ENCODE data around the gene KIAA0930. TPM values are rescaled to one million over a fixed set of nuclear protein-coding genes. Genes with fewer than 3 reads are reported as not detected.
A peak's percentile ranks its signal among the peaks of the same experiment; 100 is the strongest.

The KIAA0930 gene
- total and polyA plus RNA-seq, 2 donors (not counting 1 experiment from before 2014, with no cell fraction given): 27.0 to 46.8 TPM

DNA sequence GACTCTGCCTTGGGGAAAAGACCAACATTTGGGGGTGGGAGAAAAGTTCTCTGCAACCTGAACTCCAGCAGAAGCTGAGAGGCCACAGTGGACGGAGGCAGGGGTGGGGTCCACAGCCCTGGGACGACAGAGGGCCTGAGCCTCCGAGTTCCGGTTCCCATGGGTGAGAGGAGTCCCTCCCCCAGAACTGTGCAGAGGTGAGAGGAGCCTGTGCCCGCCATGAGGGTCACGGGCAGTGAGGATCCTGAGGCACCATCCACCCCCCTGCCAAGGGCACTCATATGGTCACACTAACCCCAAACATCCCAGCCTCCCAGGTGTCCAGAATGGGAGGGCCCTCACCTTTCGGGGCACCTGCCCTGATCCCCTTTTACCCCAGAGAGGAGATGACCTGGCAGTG, 30.5 kb downstream of the KIAA0930 start:
- DNase-seq: no peak
- intact Hi-C loops (cut with micrococcal nuclease): no loop called here
- ATAC-seq (ENCODE audit: low read depth): no peak
- 97% methylated on average over 6 of the region's 7 CpGs for WGBS (ENCODE audit: insufficient coverage)
- no peak for TF ChIP-seq EZH2 (IDR thresholded peaks at IDR 0.05; ENCODE audit: borderline replicate concordance, insufficient read depth, low read depth, low read length, poor library complexity, severe bottlenecking)
- TF ChIP-seq, protein P1, sequence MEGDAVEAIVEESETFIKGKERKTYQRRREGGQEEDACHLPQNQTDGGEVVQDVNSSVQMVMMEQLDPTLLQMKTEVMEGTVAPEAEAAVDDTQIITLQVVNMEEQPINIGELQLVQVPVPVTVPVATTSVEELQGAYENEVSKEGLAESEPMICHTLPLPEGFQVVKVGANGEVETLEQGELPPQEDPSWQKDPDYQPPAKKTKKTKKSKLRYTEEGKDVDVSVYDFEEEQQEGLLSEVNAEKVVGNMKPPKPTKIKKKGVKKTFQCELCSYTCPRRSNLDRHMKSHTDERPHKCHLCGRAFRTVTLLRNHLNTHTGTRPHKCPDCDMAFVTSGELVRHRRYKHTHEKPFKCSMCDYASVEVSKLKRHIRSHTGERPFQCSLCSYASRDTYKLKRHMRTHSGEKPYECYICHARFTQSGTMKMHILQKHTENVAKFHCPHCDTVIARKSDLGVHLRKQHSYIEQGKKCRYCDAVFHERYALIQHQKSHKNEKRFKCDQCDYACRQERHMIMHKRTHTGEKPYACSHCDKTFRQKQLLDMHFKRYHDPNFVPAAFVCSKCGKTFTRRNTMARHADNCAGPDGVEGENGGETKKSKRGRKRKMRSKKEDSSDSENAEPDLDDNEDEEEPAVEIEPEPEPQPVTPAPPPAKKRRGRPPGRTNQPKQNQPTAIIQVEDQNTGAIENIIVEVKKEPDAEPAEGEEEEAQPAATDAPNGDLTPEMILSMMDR (IDR thresholded peaks at IDR 0.05): no peak
- no peaks in the 10 kb centered on the region for H3K27me3 Mint-ChIP-seq
- Histone ChIP-seq H3K27me3 (replicated peaks in 1 of 4; ENCODE audit: control extremely low read depth in 1 of 4, control insufficient read depth in 3 of 4, insufficient read depth in 4 of 4, low read length in 3 of 4) (no peaks in the 10 kb centered on the region), H3K9me3 (ENCODE audit: control extremely low read depth in 1 of 3, control insufficient read depth in 2 of 3, insufficient read depth in 1 of 3, low read length in 2 of 3) (peaks cover 0 to 3% (median 0%) of the 10 kb centered on the region in 3 donors), H3K4me2 (replicated peaks; ENCODE audit: low read depth, low read length, poor library complexity, severe bottlenecking) (no peak overlapping the region), H3K36me3 (replicated peaks in 1 of 2; ENCODE audit: control extremely low read depth in 1 of 2, control insufficient read depth in 1 of 2, extremely low read depth in 1 of 2, insufficient read depth in 2 of 2, low read length in 1 of 2) (peaks cover 0 to 35% of the 10 kb centered on the region in 2 experiments), H3K27ac (ENCODE audit: low read length in 2 of 2) (no peak overlapping the region), H3K79me2 (ENCODE audit: control insufficient read depth, insufficient read depth, low read length) (peaks cover 19% of the 10 kb centered on the region), H3K9ac (ENCODE audit: low read length) (no peak overlapping the region), H3K4me3 (ENCODE audit: control extremely low read depth in 1 of 5, extremely low read depth in 1 of 5, insufficient read depth in 1 of 5, low read depth in 2 of 5, low read length in 4 of 5) (no peak overlapping the region), H3K4me1 (ENCODE audit: control insufficient read depth in 2 of 2, insufficient read depth in 2 of 2, low read length in 2 of 2) (peaks cover 6 to 17% of the 10 kb centered on the region in 2 donors), H2AFZ (ENCODE audit: insufficient read depth, low read depth, low read length, poor library complexity, severe bottlenecking) (no peak overlapping the region), H4K20me1 (ENCODE audit: control insufficient read depth, insufficient read depth, low read length, poor library complexity, severe bottlenecking) (peaks cover 23% of the 10 kb centered on the region)
- ChIA-PET POLR2A (no interaction called here), CTCF (interaction anchor here (1.0 kb wide), 1 partner anchor 53 kb away, joined by 3 read pairs; no protein-coding TSS in a partner anchor)
- peaks cover 21% of the 10 kb centered on the region for H3K4me1 Mint-ChIP-seq
- no peaks in the 10 kb centered on the region for H3K9me3 Mint-ChIP-seq (ENCODE audit: insufficient read depth)
- no peak overlapping the region for H3K4me3 Mint-ChIP-seq
- no peak overlapping the region for H3K27ac Mint-ChIP-seq

DNA sequence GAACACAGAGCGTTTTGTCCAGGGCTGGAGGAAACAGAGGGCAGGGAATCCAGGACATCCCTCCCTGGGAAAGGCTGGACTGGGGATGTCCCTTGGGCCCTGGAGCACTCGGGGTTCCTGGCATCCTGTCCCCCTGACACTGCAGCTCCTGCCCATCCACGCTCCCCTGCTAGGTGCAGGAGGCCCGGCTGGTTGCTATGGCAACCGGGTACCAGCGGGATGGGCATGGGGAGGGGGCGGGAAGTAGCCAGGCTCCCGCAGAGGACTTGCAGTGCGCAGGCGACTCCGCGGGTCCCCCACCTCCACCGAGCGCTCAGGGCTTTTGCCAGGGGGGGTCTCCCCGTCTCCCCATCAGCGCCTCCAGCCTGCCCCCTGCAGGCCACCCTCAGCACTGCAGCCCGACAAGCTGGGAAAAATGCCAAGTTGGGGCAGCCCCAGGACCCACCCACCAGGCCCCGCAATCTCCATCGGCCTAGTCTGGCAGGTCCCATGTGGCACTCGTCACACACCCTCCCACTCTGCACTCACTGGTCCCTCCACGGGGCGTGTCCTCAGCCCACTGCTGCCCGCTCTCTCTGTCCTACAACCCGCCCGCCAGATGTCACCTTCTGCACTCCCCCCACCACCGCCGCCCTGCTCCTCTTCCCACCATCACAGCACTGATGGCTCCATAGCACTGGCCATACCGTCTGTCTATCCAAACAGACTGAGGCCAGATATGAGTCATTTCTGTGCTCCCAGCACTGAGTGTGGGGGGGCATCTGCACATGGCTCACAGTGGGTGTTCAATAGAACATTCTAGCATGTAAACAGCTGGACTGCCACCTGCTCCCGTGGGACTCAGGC, 31.5 kb downstream of the KIAA0930 start:
- Histone ChIP-seq H3K36me3 (replicated peaks in 1 of 2; ENCODE audit: control extremely low read depth in 1 of 2, control insufficient read depth in 1 of 2, extremely low read depth in 1 of 2, insufficient read depth in 2 of 2, low read length in 1 of 2) (peaks cover 0 to 44% of the 10 kb centered on the region in 2 experiments), H3K9ac (ENCODE audit: low read length) (no peak overlapping the region), H4K20me1 (ENCODE audit: control insufficient read depth, insufficient read depth, low read length, poor library complexity, severe bottlenecking) (peaks cover 23% of the 10 kb centered on the region), H3K79me2 (ENCODE audit: control insufficient read depth, insufficient read depth, low read length) (peaks cover 14% of the 10 kb centered on the region), H3K4me3 (ENCODE audit: control extremely low read depth in 1 of 5, extremely low read depth in 1 of 5, insufficient read depth in 1 of 5, low read depth in 2 of 5, low read length in 4 of 5) (no peak overlapping the region), H3K4me1 (ENCODE audit: control insufficient read depth in 2 of 2, insufficient read depth in 2 of 2, low read length in 2 of 2) (peaks cover 6 to 13% of the 10 kb centered on the region in 2 donors), H3K4me2 (replicated peaks; ENCODE audit: low read depth, low read length, poor library complexity, severe bottlenecking) (no peak overlapping the region), H3K27me3 (replicated peaks in 1 of 4; ENCODE audit: control extremely low read depth in 1 of 4, control insufficient read depth in 3 of 4, insufficient read depth in 4 of 4, low read length in 3 of 4) (no peaks in the 10 kb centered on the region), H3K27ac (ENCODE audit: low read length in 2 of 2) (no peak overlapping the region), H2AFZ (ENCODE audit: insufficient read depth, low read depth, low read length, poor library complexity, severe bottlenecking) (no peak overlapping the region), H3K9me3 (ENCODE audit: control extremely low read depth in 1 of 3, control insufficient read depth in 2 of 3, insufficient read depth in 1 of 3, low read length in 2 of 3) (peaks cover 0 to 3% (median 0%) of the 10 kb centered on the region in 3 donors)
- no peak for ATAC-seq (ENCODE audit: low read depth)
- peaks cover 17% of the 10 kb centered on the region for H3K4me1 Mint-ChIP-seq
- TF ChIP-seq, protein P1 (IDR thresholded peaks at IDR 0.05): peak; percentile 48
- TF ChIP-seq EZH2 (IDR thresholded peaks at IDR 0.05; ENCODE audit: borderline replicate concordance, insufficient read depth, low read depth, low read length, poor library complexity, severe bottlenecking): no peak
- intact Hi-C loops (cut with micrococcal nuclease): no loop called here
- ChIA-PET CTCF (interaction anchor here (1.0 to 1.3 kb wide), 2 partner anchors 26 to 54 kb away, joined by 3 read pairs; no protein-coding TSS in a partner anchor), POLR2A (no interaction called here)
- H3K9me3 Mint-ChIP-seq (ENCODE audit: insufficient read depth): no peaks in the 10 kb centered on the region
- no peak overlapping the region for H3K27ac Mint-ChIP-seq
- no peak overlapping the region for H3K4me3 Mint-ChIP-seq
- 89% methylated on average over 29 of the region's 29 CpGs for WGBS (ENCODE audit: insufficient coverage)
- H3K27me3 Mint-ChIP-seq: no peaks in the 10 kb centered on the region
- DNase-seq: peak; percentile 38

Data from B cell (primary cell).